H9 (cell line): ENCODE data around the gene TRPC6. TPM values are rescaled to one million over a fixed set of nuclear protein-coding genes. Genes with fewer than 3 reads are reported as not detected.

Experiments used
- DNase-seq: peaks from one replicate; pipeline ENCODE4 v3.0.0-alpha.2; 2017
- H2AFZ ChIP-seq: one replicate; pipeline ENCODE4 v1.6.1; 2013; ENCODE audit warnings: mild to moderate bottlenecking, low read length, control low read depth, moderate library complexity
- H2AK5ac ChIP-seq: 2 replicates; pipeline ENCODE4 v1.6.1; 2013; ENCODE audit warnings: low read length, control low read depth, mixed read lengths; ENCODE audit not compliant: insufficient read length
- H2BK120ac ChIP-seq: one replicate; pipeline ENCODE4 v1.6.1; 2013; ENCODE audit warnings: low read depth, mild to moderate bottlenecking, low read length, control low read depth, inconsistent platforms; ENCODE audit not compliant: poor library complexity, severe bottlenecking
- H2BK12ac ChIP-seq: 2 replicates; pipeline ENCODE4 v1.6.1; 2013; ENCODE audit warnings: low read length, control low read depth, mixed read lengths, low read depth; ENCODE audit not compliant: insufficient read length
- H2BK15ac ChIP-seq: 2 replicates; pipeline ENCODE4 v1.6.1; 2013; ENCODE audit warnings: low read depth, low read length, control low read depth
- H2BK20ac ChIP-seq: one replicate; pipeline ENCODE4 v1.6.1; 2013; ENCODE audit warnings: low read depth, mild to moderate bottlenecking, low read length, control low read depth, inconsistent platforms; ENCODE audit not compliant: poor library complexity, severe bottlenecking
- H2BK5ac ChIP-seq: 2 replicates; pipeline ENCODE4 v1.6.1; 2013; ENCODE audit warnings: low read length, control low read depth, mixed read lengths; ENCODE audit not compliant: insufficient read length
- H3K14ac ChIP-seq: 2 replicates; pipeline ENCODE4 v1.6.1; 2013; ENCODE audit warnings: low read length, control low read depth; ENCODE audit not compliant: insufficient read depth
- H3K18ac ChIP-seq: 2 replicates; pipeline ENCODE4 v1.6.1; 2013; ENCODE audit warnings: low read depth, mild to moderate bottlenecking, mixed read lengths, low read length, control low read depth; ENCODE audit not compliant: insufficient read length
- H3K23ac ChIP-seq: 2 replicates; pipeline ENCODE4 v1.6.1; 2013; ENCODE audit warnings: low read length, control low read depth, mixed read lengths, low read depth; ENCODE audit not compliant: insufficient read length
- H3K23me2 ChIP-seq: 2 replicates; pipeline ENCODE4 v1.6.1; 2013; ENCODE audit warnings: low read depth, mild to moderate bottlenecking, mixed read lengths, low read length, control low read depth; ENCODE audit not compliant: insufficient read length, poor library complexity, severe bottlenecking
- H3K27ac ChIP-seq: 2 replicates; pipeline ENCODE4 v1.5.1; 2013; ENCODE audit warnings: low read length, control low read depth, mixed read lengths, low read depth; ENCODE audit not compliant: insufficient read length
- H3K27me3 ChIP-seq: 2 replicates; pipeline ENCODE4 v1.6.1; 2013; ENCODE audit warnings: low read length, control low read depth, inconsistent platforms; ENCODE audit not compliant: insufficient read depth
- H3K4ac ChIP-seq: 2 replicates; pipeline ENCODE4 v1.6.1; 2013; ENCODE audit warnings: low read depth, mild to moderate bottlenecking, control low read depth, inconsistent platforms, low read length, moderate library complexity
- H3K4me1 ChIP-seq: 2 replicates; pipeline ENCODE4 v1.6.1; 2013; ENCODE audit warnings: low read length, control low read depth, inconsistent platforms; ENCODE audit not compliant: insufficient read depth
- H3K4me2 ChIP-seq: 2 replicates; pipeline ENCODE4 v1.6.1; 2013; ENCODE audit warnings: low read length, control low read depth, mixed read lengths; ENCODE audit not compliant: insufficient read length, insufficient read depth
- H3K56ac ChIP-seq: 2 replicates; pipeline ENCODE4 v1.6.1; 2013; ENCODE audit warnings: low read depth, mild to moderate bottlenecking, mixed read lengths, low read length, control low read depth; ENCODE audit not compliant: insufficient read length
- H3K79me1 ChIP-seq: 2 replicates; pipeline ENCODE4 v1.6.1; 2013; ENCODE audit warnings: low read depth, mild to moderate bottlenecking, moderate library complexity, low read length, control low read depth, inconsistent platforms; ENCODE audit not compliant: insufficient read depth, poor library complexity, severe bottlenecking
- H3K79me2 ChIP-seq: 2 replicates; pipeline ENCODE4 v1.6.1; 2013; ENCODE audit warnings: low read length, control low read depth, inconsistent platforms; ENCODE audit not compliant: insufficient read depth
- H3K9ac ChIP-seq: 2 replicates; pipeline ENCODE4 v1.6.1; 2013; ENCODE audit warnings: low read length, control low read depth, mixed read lengths; ENCODE audit not compliant: insufficient read length; ENCODE audit errors: extremely low read depth
- H3K9me3 ChIP-seq: one replicate; pipeline ENCODE4 v1.6.1; 2013; ENCODE audit warnings: low read depth, low read length, inconsistent platforms; ENCODE audit not compliant: control insufficient read depth
- H3T11ph ChIP-seq: one replicate; pipeline ENCODE4 v1.6.1; 2013; ENCODE audit warnings: mild to moderate bottlenecking, low read length, control low read depth, inconsistent platforms
- H4K20me1 ChIP-seq: one replicate; pipeline ENCODE4 v1.6.1; 2013; ENCODE audit not compliant: control insufficient read depth, insufficient read length, insufficient read depth
- H4K5ac ChIP-seq: 2 replicates; pipeline ENCODE4 v1.6.1; 2013; ENCODE audit warnings: low read depth, mild to moderate bottlenecking, mixed read lengths, low read length, control low read depth; ENCODE audit not compliant: insufficient read length
- H4K8ac ChIP-seq: replicated peaks from 2 replicates; pipeline ENCODE4 v1.6.1; 2013; ENCODE audit warnings: low read length, control low read depth, mixed read lengths, low read depth; ENCODE audit not compliant: insufficient read length
- H4K91ac ChIP-seq: 2 replicates; pipeline ENCODE4 v1.6.1; 2013; ENCODE audit warnings: low read depth, mild to moderate bottlenecking, moderate library complexity, mixed read lengths, low read length, control low read depth; ENCODE audit not compliant: insufficient read length
- H3K27ac Mint-ChIP-seq, 3 experiments: 2 replicates in 2 of 3; 3 replicates in 1 of 3; pipeline ENCODE4 v1.8.0; 2020 to 2021; ENCODE audit warnings: mixed read lengths in 3 of 3, mild to moderate bottlenecking in 1 of 3, moderate library complexity in 1 of 3
- H3K27me3 Mint-ChIP-seq: 2 replicates; pipeline ENCODE4 v1.8.0; 2021; ENCODE audit warnings: low read depth, mild to moderate bottlenecking, moderate library complexity, mixed read lengths
- H3K36me3 Mint-ChIP-seq, 3 experiments: 2 replicates in 2 of 3; 3 replicates in 1 of 3; pipeline ENCODE4 v1.8.0; 2020 to 2021; ENCODE audit warnings: low read depth in 3 of 3, mixed read lengths in 3 of 3; ENCODE audit not compliant: insufficient read depth in 1 of 3
- H3K4me1 Mint-ChIP-seq, 2 experiments: 2 replicates each; pipeline ENCODE4 v1.8.0; 2020; ENCODE audit warnings: mixed read lengths in 2 of 2
- H3K4me3 Mint-ChIP-seq, 2 experiments: 2 replicates in 1 of 2; 3 replicates in 1 of 2; pipeline ENCODE4 v1.8.0; 2020 to 2021; ENCODE audit warnings: mild to moderate bottlenecking in 2 of 2, mixed read lengths in 2 of 2, moderate library complexity in 1 of 2
- H3K9me3 Mint-ChIP-seq, 2 experiments: 2 replicates in 1 of 2; 3 replicates in 1 of 2; pipeline ENCODE4 v1.8.0; 2020; ENCODE audit warnings: mild to moderate bottlenecking in 2 of 2, mixed read lengths in 2 of 2, moderate library complexity in 1 of 2
- WGBS: extraction: QIAGEN DNeasy Blood & Tissue Kit; methylation state at CpG from one replicate; pipeline ENCODE4 v1.1.7; 2013; ENCODE audit warnings: missing lambda C conversion rate, low lambda C conversion rate, mixed read lengths; ENCODE audit not compliant: insufficient read length; ENCODE audit errors: extremely low coverage; 5-methylcytosine and 5-hydroxymethylcytosine counted together
- total RNA-seq: library from RNA; stranded (reverse); gene quantifications from 2 replicates; pipeline ENCODE4 v1.2.1, GENCODE V29; 2021
- TF ChIP-seq, protein P1 (sequence below): fragments of 200-600 bp; sonication (generic); conservative IDR thresholded peaks from 3 replicates; pipeline ENCODE4 v1.8.0; 2021; ENCODE audit warnings: antibody characterized with exemption, mild to moderate bottlenecking

Gene TRPC6
- total RNA-seq, 1 experiment from 2014 or later = 14.4 TPM

DNA sequence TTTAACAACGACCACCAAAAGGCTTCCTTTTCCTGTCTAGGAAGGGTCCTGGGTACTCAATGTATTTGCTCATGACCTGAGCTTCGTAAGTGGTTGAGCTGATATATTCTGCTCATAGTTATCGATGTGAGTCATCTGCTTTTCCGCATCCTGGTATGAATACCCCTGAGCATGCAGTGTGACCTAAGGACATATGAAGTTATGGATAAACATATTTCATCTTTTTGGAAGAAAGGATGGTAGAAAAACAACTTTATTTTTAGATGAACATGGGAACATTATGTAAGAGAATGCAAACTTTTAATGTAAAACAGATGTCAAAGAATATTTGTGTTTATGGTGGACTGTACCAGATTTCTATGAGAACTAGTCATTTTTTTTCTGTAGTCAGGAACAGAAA, 28.4 kb downstream of the TRPC6 start:
- Histone ChIP-seq H3K4me1 (no peaks in the 10 kb centered on the region), H3K9me3 (no peaks in the 10 kb centered on the region), H4K5ac (no peak overlapping the region), H2BK12ac (no peak overlapping the region), H2BK15ac (no peak overlapping the region), H3K23me2 (no peaks in the 10 kb centered on the region), H2BK120ac (no peak overlapping the region), H3K27ac (no peak overlapping the region), H3K4ac (no peak overlapping the region), H3K79me2 (no peaks in the 10 kb centered on the region), H2AK5ac (no peak overlapping the region), H2BK5ac (no peak overlapping the region), H3K9ac (no peak overlapping the region), H3K27me3 (no peaks in the 10 kb centered on the region), H3K56ac (no peak overlapping the region), H3K14ac (no peak overlapping the region), H3T11ph (no peak overlapping the region), H2AFZ (no peak overlapping the region), H4K91ac (no peak overlapping the region), H3K23ac (no peak overlapping the region), H3K79me1 (no peaks in the 10 kb centered on the region), H3K4me2 (no peak overlapping the region), H4K20me1 (no peaks in the 10 kb centered on the region), H2BK20ac (no peak overlapping the region), H3K18ac (no peak overlapping the region), H4K8ac (no peak overlapping the region)
- H3K36me3 Mint-ChIP-seq = no peaks in the 10 kb centered on the region; a peak in 1 of 7 replicates
- no peak overlapping the region for H3K4me3 Mint-ChIP-seq
- WGBS = no CpG with 5 or more reads among the region's 4 CpGs
- H3K9me3 Mint-ChIP-seq = no peaks in the 10 kb centered on the region
- H3K4me1 Mint-ChIP-seq = 0 out of 4 replicates have a peak, but pooled peaks cover 0 to 3% of the 10 kb centered on the region in 2 experiments
- no peaks in the 10 kb centered on the region for H3K27me3 Mint-ChIP-seq
- DNase-seq = no peak
- no peak overlapping the region for H3K27ac Mint-ChIP-seq
- TF ChIP-seq, protein P1, sequence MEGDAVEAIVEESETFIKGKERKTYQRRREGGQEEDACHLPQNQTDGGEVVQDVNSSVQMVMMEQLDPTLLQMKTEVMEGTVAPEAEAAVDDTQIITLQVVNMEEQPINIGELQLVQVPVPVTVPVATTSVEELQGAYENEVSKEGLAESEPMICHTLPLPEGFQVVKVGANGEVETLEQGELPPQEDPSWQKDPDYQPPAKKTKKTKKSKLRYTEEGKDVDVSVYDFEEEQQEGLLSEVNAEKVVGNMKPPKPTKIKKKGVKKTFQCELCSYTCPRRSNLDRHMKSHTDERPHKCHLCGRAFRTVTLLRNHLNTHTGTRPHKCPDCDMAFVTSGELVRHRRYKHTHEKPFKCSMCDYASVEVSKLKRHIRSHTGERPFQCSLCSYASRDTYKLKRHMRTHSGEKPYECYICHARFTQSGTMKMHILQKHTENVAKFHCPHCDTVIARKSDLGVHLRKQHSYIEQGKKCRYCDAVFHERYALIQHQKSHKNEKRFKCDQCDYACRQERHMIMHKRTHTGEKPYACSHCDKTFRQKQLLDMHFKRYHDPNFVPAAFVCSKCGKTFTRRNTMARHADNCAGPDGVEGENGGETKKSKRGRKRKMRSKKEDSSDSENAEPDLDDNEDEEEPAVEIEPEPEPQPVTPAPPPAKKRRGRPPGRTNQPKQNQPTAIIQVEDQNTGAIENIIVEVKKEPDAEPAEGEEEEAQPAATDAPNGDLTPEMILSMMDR = no peak
